Activated CD8-positive, alpha-beta memory T cell treated with anti-CD3 and anti-CD28 coated beads, Interleukin-2, amount 50 U/mL, for 1 hour (primary cell): ENCODE measurements around the gene JMJD4.
A peak's percentile ranks its signal among the peaks of the same experiment; 100 is the strongest.

Experiments
- DNase-seq: peaks from one replicate; pipeline ENCODE4 v3.0.0-alpha.2; 2020; ENCODE audit errors: extremely low read depth

JMJD4 gene

GRCh38 chr1:227734856-227735538 is at the start of gene JMJD4, which contains the start of gene SNAP47:
Gene JMJD4 (minus strand): TSS chr1:227735302. CDS start chr1:227735273, 29 bp downstream.
Gene SNAP47 (plus strand): TSS chr1:227735435. CDS start chr1:227747737, 12,302 bp downstream.
- peak; percentile 69 for DNase-seq

GRCh38 chr1:227782226-227782625 is 47.1 kb upstream of the JMJD4 start:
- DNase-seq, result no peak

- no peak for DNase-seq
Measured at GRCh38 chr1:227781314-227781930, 46.3 kb upstream of the JMJD4 start.

- DNase-seq, result no peak
Measured at GRCh38 chr1:227780101-227781044, 45.3 kb upstream of the JMJD4 start.

GRCh38 chr1:227779685-227780084 is 44.6 kb upstream of the JMJD4 start:
- DNase-seq, result no peak

- DNase-seq, result no peak
Measured at GRCh38 chr1:227779021-227779441, 43.9 kb upstream of the JMJD4 start.

GRCh38 chr1:227778401-227778947 is 43.4 kb upstream of the JMJD4 start:
- DNase-seq, result no peak

GRCh38 chr1:227777646-227778045 is 42.5 kb upstream of the JMJD4 start:
- no peak for DNase-seq

GRCh38 chr1:227777156-227777555 is 42.1 kb upstream of the JMJD4 start:
- DNase-seq, result no peak

- no peak for DNase-seq
Measured at GRCh38 chr1:227776331-227776771, 41.2 kb upstream of the JMJD4 start.

- DNase-seq, result no peak
Measured at GRCh38 chr1:227775841-227776240, 40.7 kb upstream of the JMJD4 start.

- no peak for DNase-seq
Measured at GRCh38 chr1:227774821-227775661, 39.9 kb upstream of the JMJD4 start.

- peak; percentile 31 for DNase-seq
Measured at GRCh38 chr1:227774051-227774731, 39.1 kb upstream of the JMJD4 start.

- DNase-seq, result no peak
Measured at GRCh38 chr1:227773558-227773957, 38.5 kb upstream of the JMJD4 start.

- no peak for DNase-seq
Measured at GRCh38 chr1:227771771-227772170, 36.7 kb upstream of the JMJD4 start.

GRCh38 chr1:227771326-227771725 is 36.2 kb upstream of the JMJD4 start:
- DNase-seq, result no peak

GRCh38 chr1:227770812-227771211 is 35.7 kb upstream of the JMJD4 start:
- no peak for DNase-seq

GRCh38 chr1:227769936-227770494 is 34.9 kb upstream of the JMJD4 start:
- no peak for DNase-seq

- DNase-seq, result no peak
Measured at GRCh38 chr1:227769047-227769935, 34.2 kb upstream of the JMJD4 start.
